ENCODE data around the gene HSPA12A. TPM values are rescaled to one million over a fixed set of nuclear protein-coding genes. Genes with fewer than 3 reads are reported as not detected.
A peak's percentile ranks its signal among the peaks of the same experiment; 100 is the strongest.

The HSPA12A gene
- total RNA-seq, 5 donors from 2014 or later (not counting 1 experiment from before 2014, with no cell fraction given), result 0.26 to 0.89 (median 0.53) TPM

- H3K36me3 Mint-ChIP-seq, result no peaks in the 10 kb centered on the region
- CTCF ChIA-PET, result interaction anchor here in 1 of 2 donors (0.9 kb wide), 1 partner anchor 67 kb away, joined by 3 read pairs; no protein-coding TSS in a partner anchor
- Histone ChIP-seq H3K4me3 (ENCODE audit: control insufficient read depth in 1 of 2, extremely low read depth in 1 of 2, low read length in 1 of 2) (no peak overlapping the region), H3K9me3 (no peaks in the 10 kb centered on the region), H3K27ac (ENCODE audit: low read length) (no peak overlapping the region), H3K4me1 (ENCODE audit: control insufficient read depth in 1 of 2, extremely low read depth in 1 of 2, insufficient read depth in 2 of 2, low read length in 2 of 2) (peaks cover 12 to 34% of the 10 kb centered on the region in 2 experiments), H3K36me3 (ENCODE audit: control insufficient read depth in 2 of 2, extremely low read depth in 1 of 2, insufficient read depth in 1 of 2, low read length in 1 of 2) (no peaks in the 10 kb centered on the region), H3K27me3 (replicated peaks in 1 of 2; ENCODE audit: control insufficient read depth in 2 of 2, extremely low read depth in 1 of 2, insufficient read depth in 2 of 2, low read length in 1 of 2) (peaks cover 0 to 81% of the 10 kb centered on the region in 2 experiments)
- peaks cover 61 to 84% of the 10 kb centered on the region in 2 donors for H3K27me3 Mint-ChIP-seq
- peaks cover 43 to 52% (median 52%) of the 10 kb centered on the region in 3 donors for H3K4me1 Mint-ChIP-seq
- H3K9me3 Mint-ChIP-seq, result no peaks in the 10 kb centered on the region
- POLR2A ChIA-PET, result no interaction called here
- ATAC-seq (replicated peaks in 1 of 4), result no peak
- H3K4me3 Mint-ChIP-seq, result peak overlapping the region in 1 of 3 donors; percentile 66
- WGBS (ENCODE audit: insufficient coverage), result 75% methylated on average over 13 of the region's 20 CpGs
- no peak for DNase-seq
- H3K27ac Mint-ChIP-seq, result no peak overlapping the region
Observed at GRCh38 chr10:116721547-116722392, 20.6 kb downstream of the HSPA12A start.

GRCh38 chr10:116720668-116721546, 21.5 kb downstream of the HSPA12A start:
- Histone ChIP-seq H3K4me3 (ENCODE audit: control insufficient read depth in 1 of 2, extremely low read depth in 1 of 2, low read length in 1 of 2) (no peak overlapping the region), H3K36me3 (ENCODE audit: control insufficient read depth in 2 of 2, extremely low read depth in 1 of 2, insufficient read depth in 1 of 2, low read length in 1 of 2) (no peaks in the 10 kb centered on the region), H3K4me1 (ENCODE audit: control insufficient read depth in 1 of 2, extremely low read depth in 1 of 2, insufficient read depth in 2 of 2, low read length in 2 of 2) (peaks cover 12 to 30% of the 10 kb centered on the region in 2 experiments), H3K27me3 (replicated peaks in 1 of 2; ENCODE audit: control insufficient read depth in 2 of 2, extremely low read depth in 1 of 2, insufficient read depth in 2 of 2, low read length in 1 of 2) (peaks cover 0 to 81% of the 10 kb centered on the region in 2 experiments), H3K9me3 (no peaks in the 10 kb centered on the region), H3K27ac (ENCODE audit: low read length) (no peak overlapping the region)
- CTCF ChIA-PET, result interaction anchor here in 1 of 2 donors (0.9 kb wide), 1 partner anchor 68 kb away, joined by 3 read pairs; no protein-coding TSS in a partner anchor
- Mint-ChIP-seq H3K27ac (no peak overlapping the region), H3K4me3 (no peak overlapping the region), H3K27me3 (peaks cover 55 to 84% of the 10 kb centered on the region in 2 donors), H3K4me1 (peaks cover 39 to 44% (median 44%) of the 10 kb centered on the region in 3 donors), H3K36me3 (no peaks in the 10 kb centered on the region), H3K9me3 (no peaks in the 10 kb centered on the region)
- WGBS (ENCODE audit: insufficient coverage), result 61% methylated on average over 4 of the region's 7 CpGs
- ATAC-seq (replicated peaks in 1 of 4), result no peak
- no peak for DNase-seq
- POLR2A ChIA-PET, result no interaction called here

GRCh38 chr10:116720241-116720643, 22.1 kb downstream of the HSPA12A start:
- H3K9me3 Mint-ChIP-seq, result no peaks in the 10 kb centered on the region
- ChIA-PET CTCF (no interaction called here), POLR2A (no interaction called here)
- no peaks in the 10 kb centered on the region for H3K9me3 ChIP-seq
- no peak for ATAC-seq (replicated peaks in 1 of 4)
- peaks cover 0 to 79% of the 10 kb centered on the region in 2 experiments for H3K27me3 ChIP-seq (replicated peaks in 1 of 2; ENCODE audit: control insufficient read depth in 2 of 2, extremely low read depth in 1 of 2, insufficient read depth in 2 of 2, low read length in 1 of 2)
- WGBS (ENCODE audit: insufficient coverage), result 61% methylated on average over 6 of the region's 7 CpGs
- no peak overlapping the region for H3K4me3 ChIP-seq (ENCODE audit: control insufficient read depth in 1 of 2, extremely low read depth in 1 of 2, low read length in 1 of 2)
- no peak for DNase-seq
- H3K27ac Mint-ChIP-seq, result no peak overlapping the region
- peaks cover 32 to 38% (median 37%) of the 10 kb centered on the region in 3 donors for H3K4me1 Mint-ChIP-seq
- no peaks in the 10 kb centered on the region for H3K36me3 Mint-ChIP-seq
- H3K4me1 ChIP-seq (ENCODE audit: control insufficient read depth in 1 of 2, extremely low read depth in 1 of 2, insufficient read depth in 2 of 2, low read length in 2 of 2), result peaks cover 12 to 26% of the 10 kb centered on the region in 2 experiments
- peaks cover 52 to 77% of the 10 kb centered on the region in 2 donors for H3K27me3 Mint-ChIP-seq
- no peak overlapping the region for H3K27ac ChIP-seq (ENCODE audit: low read length)
- no peaks in the 10 kb centered on the region for H3K36me3 ChIP-seq (ENCODE audit: control insufficient read depth in 2 of 2, extremely low read depth in 1 of 2, insufficient read depth in 1 of 2, low read length in 1 of 2)
- no peak overlapping the region for H3K4me3 Mint-ChIP-seq

- ATAC-seq (replicated peaks in 1 of 4), result no peak
- Mint-ChIP-seq H3K36me3 (no peaks in the 10 kb centered on the region), H3K27ac (no peak overlapping the region), H3K4me1 (peaks cover 28 to 34% (median 33%) of the 10 kb centered on the region in 3 donors), H3K9me3 (no peaks in the 10 kb centered on the region), H3K4me3 (no peak overlapping the region), H3K27me3 (peaks cover 53 to 74% of the 10 kb centered on the region in 2 donors)
- ChIA-PET CTCF (interaction anchor here in 1 of 2 donors (0.5 kb wide), 1 partner anchor 70 kb away, joined by 5 read pairs; no protein-coding TSS in a partner anchor), POLR2A (no interaction called here)
- Histone ChIP-seq H3K4me1 (ENCODE audit: control insufficient read depth in 1 of 2, extremely low read depth in 1 of 2, insufficient read depth in 2 of 2, low read length in 2 of 2) (peaks cover 12 to 22% of the 10 kb centered on the region in 2 experiments), H3K36me3 (ENCODE audit: control insufficient read depth in 2 of 2, extremely low read depth in 1 of 2, insufficient read depth in 1 of 2, low read length in 1 of 2) (no peaks in the 10 kb centered on the region), H3K27me3 (replicated peaks in 1 of 2; ENCODE audit: control insufficient read depth in 2 of 2, extremely low read depth in 1 of 2, insufficient read depth in 2 of 2, low read length in 1 of 2) (peaks cover 0 to 77% of the 10 kb centered on the region in 2 experiments), H3K27ac (ENCODE audit: low read length) (no peak overlapping the region), H3K9me3 (no peaks in the 10 kb centered on the region), H3K4me3 (ENCODE audit: control insufficient read depth in 1 of 2, extremely low read depth in 1 of 2, low read length in 1 of 2) (no peak overlapping the region)
- no peak for DNase-seq
- no CpG with 5 or more reads among the region's 1 CpG for WGBS (ENCODE audit: insufficient coverage)
Observed at GRCh38 chr10:116719804-116720203, 22.6 kb downstream of the HSPA12A start.

- ChIA-PET POLR2A (no interaction called here), CTCF (interaction anchor here in 1 of 2 donors (0.5 kb wide), 1 partner anchor 1897 kb away, joined by 7 read pairs; no protein-coding TSS in a partner anchor)
- H3K36me3 ChIP-seq (ENCODE audit: control insufficient read depth in 2 of 2, extremely low read depth in 1 of 2, insufficient read depth in 1 of 2, low read length in 1 of 2), result no peaks in the 10 kb centered on the region
- Mint-ChIP-seq H3K9me3 (no peaks in the 10 kb centered on the region), H3K27ac (no peak overlapping the region), H3K36me3 (no peaks in the 10 kb centered on the region), H3K4me1 (peaks cover 11 to 17% (median 16%) of the 10 kb centered on the region in 3 donors), H3K4me3 (no peak overlapping the region), H3K27me3 (peaks cover 57 to 74% of the 10 kb centered on the region in 2 donors)
- DNase-seq (no peak), ATAC-seq (replicated peaks in 1 of 4) (no peak)
- no peaks in the 10 kb centered on the region for H3K9me3 ChIP-seq
- H3K4me1 ChIP-seq (ENCODE audit: control insufficient read depth in 1 of 2, extremely low read depth in 1 of 2, insufficient read depth in 2 of 2, low read length in 2 of 2), result peaks cover 0 to 4% of the 10 kb centered on the region in 2 experiments
- H3K27ac ChIP-seq (ENCODE audit: low read length), result no peak overlapping the region
- peaks cover 2 to 73% of the 10 kb centered on the region in 2 experiments for H3K27me3 ChIP-seq (replicated peaks in 1 of 2; ENCODE audit: control insufficient read depth in 2 of 2, extremely low read depth in 1 of 2, insufficient read depth in 2 of 2, low read length in 1 of 2)
- no CpG with 5 or more reads among the region's 2 CpGs for whole genome bisulfite sequencing (ENCODE audit: insufficient coverage)
- no peak overlapping the region for H3K4me3 ChIP-seq (ENCODE audit: control insufficient read depth in 1 of 2, extremely low read depth in 1 of 2, low read length in 1 of 2)
Observed at GRCh38 chr10:116718058-116718457, 24.3 kb downstream of the HSPA12A start.

- Mint-ChIP-seq H3K27ac (no peak overlapping the region), H3K9me3 (no peaks in the 10 kb centered on the region), H3K4me1 (peaks cover 3 to 7% (median 6%) of the 10 kb centered on the region in 3 donors), H3K36me3 (no peaks in the 10 kb centered on the region), H3K27me3 (peaks cover 43 to 58% of the 10 kb centered on the region in 2 donors), H3K4me3 (no peak overlapping the region)
- no peak for ATAC-seq (replicated peaks in 1 of 4)
- ChIA-PET CTCF (no interaction called here), POLR2A (no interaction called here)
- H3K36me3 ChIP-seq (ENCODE audit: control insufficient read depth in 2 of 2, extremely low read depth in 1 of 2, insufficient read depth in 1 of 2, low read length in 1 of 2), result no peaks in the 10 kb centered on the region
- H3K4me1 ChIP-seq (ENCODE audit: control insufficient read depth in 1 of 2, extremely low read depth in 1 of 2, insufficient read depth in 2 of 2, low read length in 2 of 2), result no peaks in the 10 kb centered on the region
- no peak overlapping the region for H3K27ac ChIP-seq (ENCODE audit: low read length)
- 64% methylated on average over 1 of the region's 4 CpGs for WGBS (ENCODE audit: insufficient coverage)
- no peak for DNase-seq
- H3K4me3 ChIP-seq (ENCODE audit: control insufficient read depth in 1 of 2, extremely low read depth in 1 of 2, low read length in 1 of 2), result no peak overlapping the region
- H3K27me3 ChIP-seq (replicated peaks in 1 of 2; ENCODE audit: control insufficient read depth in 2 of 2, extremely low read depth in 1 of 2, insufficient read depth in 2 of 2, low read length in 1 of 2), result peaks cover 2 to 57% of the 10 kb centered on the region in 2 experiments
- no peaks in the 10 kb centered on the region for H3K9me3 ChIP-seq
Observed at GRCh38 chr10:116716381-116716780, 26.0 kb downstream of the HSPA12A start.
